Measurements from ENCODE around the gene GREM2.
A peak's percentile ranks its signal among the peaks of the same experiment; 100 is the strongest.

GREM2 gene

DNA sequence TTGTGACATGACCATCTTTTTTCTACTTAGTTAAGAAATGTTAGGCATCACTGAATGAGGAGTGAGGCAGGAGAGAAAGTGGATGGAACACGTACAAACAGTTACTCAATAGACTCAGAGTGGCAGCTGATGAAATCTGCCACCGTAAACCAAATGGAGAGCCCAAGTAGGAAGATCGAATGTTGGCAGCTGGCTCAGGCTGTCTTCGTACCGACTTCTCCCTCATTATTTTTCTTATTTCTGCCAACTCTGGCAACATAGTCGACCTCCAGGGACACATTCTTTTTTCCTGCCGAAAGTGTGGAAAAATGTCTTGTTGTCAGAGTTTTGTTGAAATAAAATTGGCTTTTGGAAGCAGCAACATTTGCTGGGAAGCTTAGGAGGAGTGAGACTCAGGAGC lies 143.3 kb downstream of the GREM2 start:
- H3K36me3 ChIP-seq (ENCODE audit: control insufficient read depth in 1 of 2, insufficient read depth in 2 of 2, low read length in 2 of 2): no peaks in the 10 kb centered on the region
- no peaks in the 10 kb centered on the region for H3K4me1 ChIP-seq (ENCODE audit: control insufficient read depth in 1 of 2, insufficient read depth in 2 of 2, low read length in 2 of 2)
- no peaks in the 10 kb centered on the region for H3K27me3 ChIP-seq (ENCODE audit: low read depth, low read length)
- H3K27ac ChIP-seq (ENCODE audit: low read length): no peak overlapping the region
- no peak overlapping the region for H3K4me3 ChIP-seq (ENCODE audit: low read depth in 1 of 2, low read length in 2 of 2)
- no peaks in the 10 kb centered on the region for H3K9me3 ChIP-seq (ENCODE audit: control insufficient read depth in 1 of 2, low read length in 2 of 2)

DNA sequence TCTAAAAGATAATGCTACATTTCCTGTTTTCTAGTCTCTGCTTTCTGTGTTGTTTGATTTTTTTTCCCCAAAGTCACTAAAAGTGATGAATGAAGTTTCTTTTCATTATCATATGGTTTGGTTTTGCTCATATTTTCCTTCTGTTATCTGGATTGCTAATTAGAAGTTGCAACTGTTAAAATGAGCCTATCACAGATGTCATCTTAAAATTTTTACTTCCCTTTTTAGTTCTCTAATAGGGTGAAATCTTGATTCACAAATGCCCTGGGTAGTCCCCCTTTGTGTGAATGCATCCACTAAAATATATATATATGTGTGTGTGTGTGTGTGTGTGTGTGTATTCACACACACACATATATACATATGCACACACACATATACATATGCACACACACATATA lies 144.1 kb downstream of the GREM2 start:
- no peak overlapping the region for H3K27ac ChIP-seq (ENCODE audit: low read length)
- no peaks in the 10 kb centered on the region for H3K27me3 ChIP-seq (ENCODE audit: low read depth, low read length)
- no peaks in the 10 kb centered on the region for H3K4me1 ChIP-seq (ENCODE audit: control insufficient read depth in 1 of 2, insufficient read depth in 2 of 2, low read length in 2 of 2)
- no peaks in the 10 kb centered on the region for H3K9me3 ChIP-seq (ENCODE audit: control insufficient read depth in 1 of 2, low read length in 2 of 2)
- no peaks in the 10 kb centered on the region for H3K36me3 ChIP-seq (ENCODE audit: control insufficient read depth in 1 of 2, insufficient read depth in 2 of 2, low read length in 2 of 2)
- H3K4me3 ChIP-seq (ENCODE audit: low read depth in 1 of 2, low read length in 2 of 2): no peak overlapping the region

DNA sequence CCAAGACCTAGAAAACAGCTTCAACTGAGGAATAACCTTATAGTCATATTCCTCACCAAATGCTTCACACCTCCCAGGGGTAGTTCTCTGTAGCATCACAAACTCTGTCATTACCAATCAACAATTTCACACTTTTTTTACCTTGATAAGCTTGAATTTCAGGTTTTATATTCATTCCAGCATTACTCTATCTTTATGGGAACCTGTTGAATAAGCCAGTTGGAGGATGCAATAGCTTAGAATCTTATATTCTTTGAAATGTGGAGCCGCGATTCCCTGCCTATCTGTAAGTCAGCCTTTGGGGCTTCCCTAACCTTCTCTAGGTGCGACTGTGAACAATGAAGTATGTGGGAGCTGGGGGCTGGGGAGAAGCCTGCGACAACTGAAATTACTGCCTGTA lies 145.4 kb downstream of the GREM2 start:
- no peaks in the 10 kb centered on the region for H3K27me3 ChIP-seq (ENCODE audit: low read depth, low read length)
- no peak overlapping the region for H3K27ac ChIP-seq (ENCODE audit: low read length)
- H3K4me1 ChIP-seq (ENCODE audit: control insufficient read depth in 1 of 2, insufficient read depth in 2 of 2, low read length in 2 of 2): no peaks in the 10 kb centered on the region

DNA sequence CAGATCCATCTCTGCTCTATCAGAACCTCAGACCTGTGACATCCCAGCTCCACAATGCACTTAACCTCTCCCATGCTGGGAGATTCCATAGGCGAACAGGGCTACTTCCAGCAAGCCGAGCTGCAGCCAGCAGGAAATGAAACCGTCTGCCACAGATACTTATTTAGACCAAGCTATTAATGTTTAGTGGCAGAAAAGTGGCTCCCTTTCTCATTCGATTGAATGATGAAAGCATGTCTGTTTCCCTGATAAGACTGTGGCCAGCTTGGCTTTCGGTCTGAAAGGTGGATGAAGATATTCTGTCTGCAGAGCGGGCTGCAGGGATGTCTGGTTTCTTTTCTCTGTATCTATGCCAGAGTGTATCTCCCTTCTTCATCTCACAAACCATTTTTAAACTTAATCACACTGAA lies 146.4 kb downstream of the GREM2 start:
- Histone ChIP-seq H3K36me3 (ENCODE audit: control insufficient read depth in 1 of 2, insufficient read depth in 2 of 2, low read length in 2 of 2) (no peaks in the 10 kb centered on the region), H3K9me3 (ENCODE audit: control insufficient read depth in 1 of 2, low read length in 2 of 2) (no peaks in the 10 kb centered on the region), H3K27ac (ENCODE audit: low read length) (no peak overlapping the region), H3K4me1 (ENCODE audit: control insufficient read depth in 1 of 2, insufficient read depth in 2 of 2, low read length in 2 of 2) (no peaks in the 10 kb centered on the region), H3K27me3 (ENCODE audit: low read depth, low read length) (no peaks in the 10 kb centered on the region), H3K4me3 (ENCODE audit: low read depth in 1 of 2, low read length in 2 of 2) (peak overlapping the region; percentile 27 to 42)

More for the DNA sequence above, 145.4 kb downstream of the GREM2 start:
- no peaks in the 10 kb centered on the region for H3K9me3 ChIP-seq (ENCODE audit: control insufficient read depth in 1 of 2, low read length in 2 of 2)
- H3K4me3 ChIP-seq (ENCODE audit: low read depth in 1 of 2, low read length in 2 of 2): no peak overlapping the region
- no peaks in the 10 kb centered on the region for H3K36me3 ChIP-seq (ENCODE audit: control insufficient read depth in 1 of 2, insufficient read depth in 2 of 2, low read length in 2 of 2)

DNA sequence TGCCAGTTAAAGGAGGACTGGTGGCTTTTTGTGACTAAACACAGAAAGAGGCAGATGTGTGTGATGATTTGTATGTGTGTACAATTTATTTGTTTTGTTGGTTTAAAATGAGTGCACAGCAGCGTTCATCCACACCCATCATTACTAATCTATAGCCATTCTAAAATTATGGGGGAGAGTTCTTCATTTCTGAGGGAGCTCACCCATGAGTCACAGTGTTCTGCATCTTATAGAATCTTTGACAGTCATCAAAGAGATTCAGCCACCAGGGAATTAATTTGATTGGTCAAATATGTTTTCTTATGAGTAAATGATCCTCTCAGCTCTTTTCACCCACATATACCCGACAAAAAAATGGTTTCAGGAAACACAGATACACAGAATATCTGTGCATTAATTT lies 147.9 kb downstream of the GREM2 start:
- no peak overlapping the region for H3K27ac ChIP-seq (ENCODE audit: low read length)
- H3K9me3 ChIP-seq (ENCODE audit: control insufficient read depth in 1 of 2, low read length in 2 of 2): no peaks in the 10 kb centered on the region
- no peaks in the 10 kb centered on the region for H3K36me3 ChIP-seq (ENCODE audit: control insufficient read depth in 1 of 2, insufficient read depth in 2 of 2, low read length in 2 of 2)
- no peaks in the 10 kb centered on the region for H3K27me3 ChIP-seq (ENCODE audit: low read depth, low read length)
- no peaks in the 10 kb centered on the region for H3K4me1 ChIP-seq (ENCODE audit: control insufficient read depth in 1 of 2, insufficient read depth in 2 of 2, low read length in 2 of 2)
- no peak overlapping the region for H3K4me3 ChIP-seq (ENCODE audit: low read depth in 1 of 2, low read length in 2 of 2)

DNA sequence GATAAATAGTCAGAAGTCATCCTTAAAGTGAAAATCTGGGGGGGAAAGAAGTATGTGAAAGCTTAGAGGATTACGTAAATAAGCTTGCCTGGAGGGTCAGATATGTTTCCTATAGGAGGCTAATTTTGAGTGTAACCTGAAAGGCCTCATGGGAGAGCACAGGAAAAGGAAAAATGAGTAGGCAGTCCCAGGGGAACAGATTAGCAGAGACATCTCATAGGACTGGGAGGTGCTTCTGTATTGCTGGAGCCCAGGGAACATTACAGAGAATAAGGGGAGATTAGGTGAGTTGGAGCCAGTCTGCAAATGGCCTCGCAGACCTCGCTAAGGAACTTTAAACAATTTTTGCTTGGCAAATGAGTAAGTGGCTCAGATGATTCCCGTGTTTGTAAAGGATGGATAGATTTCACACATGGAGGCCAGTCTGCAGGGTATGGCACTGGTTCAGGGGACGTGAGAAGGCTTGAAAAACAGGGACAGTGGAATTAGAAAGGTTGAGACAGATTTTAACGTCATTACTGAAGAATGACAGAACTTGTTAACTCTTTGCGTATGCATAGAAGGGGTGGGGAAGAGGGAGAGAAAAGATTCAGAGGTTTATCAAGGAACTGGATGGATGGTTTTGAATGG lies 149.1 kb downstream of the GREM2 start:
- no peaks in the 10 kb centered on the region for H3K4me1 ChIP-seq (ENCODE audit: control insufficient read depth in 1 of 2, insufficient read depth in 2 of 2, low read length in 2 of 2)
- no peaks in the 10 kb centered on the region for H3K9me3 ChIP-seq (ENCODE audit: control insufficient read depth in 1 of 2, low read length in 2 of 2)
- no peaks in the 10 kb centered on the region for H3K27me3 ChIP-seq (ENCODE audit: low read depth, low read length)
- no peak overlapping the region for H3K4me3 ChIP-seq (ENCODE audit: low read depth in 1 of 2, low read length in 2 of 2)
- no peaks in the 10 kb centered on the region for H3K36me3 ChIP-seq (ENCODE audit: control insufficient read depth in 1 of 2, insufficient read depth in 2 of 2, low read length in 2 of 2)
- H3K27ac ChIP-seq (ENCODE audit: low read length): no peak overlapping the region

DNA sequence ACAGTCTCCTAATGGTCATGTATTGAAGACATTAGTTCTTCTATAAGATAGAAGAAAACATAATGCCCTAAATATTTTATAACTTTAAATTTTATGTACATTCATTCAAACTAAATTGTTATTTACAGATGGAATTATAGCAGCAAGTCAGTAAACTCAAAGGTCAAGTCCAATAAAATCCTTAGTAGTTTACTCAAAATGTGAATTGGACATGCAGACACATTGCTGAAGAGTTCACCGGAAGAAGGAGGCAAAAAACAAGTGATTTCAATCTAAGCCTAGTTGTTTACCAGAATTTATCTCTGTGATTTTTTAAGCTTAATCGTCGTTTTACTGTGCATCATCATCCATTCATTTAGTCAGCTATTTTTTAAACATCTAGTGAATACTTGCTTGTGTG lies 149.7 kb downstream of the GREM2 start:
- H3K36me3 ChIP-seq (ENCODE audit: control insufficient read depth in 1 of 2, insufficient read depth in 2 of 2, low read length in 2 of 2): no peaks in the 10 kb centered on the region
- no peaks in the 10 kb centered on the region for H3K9me3 ChIP-seq (ENCODE audit: control insufficient read depth in 1 of 2, low read length in 2 of 2)
- no peaks in the 10 kb centered on the region for H3K4me1 ChIP-seq (ENCODE audit: control insufficient read depth in 1 of 2, insufficient read depth in 2 of 2, low read length in 2 of 2)
- no peak overlapping the region for H3K4me3 ChIP-seq (ENCODE audit: low read depth in 1 of 2, low read length in 2 of 2)
- no peak overlapping the region for H3K27ac ChIP-seq (ENCODE audit: low read length)
- no peaks in the 10 kb centered on the region for H3K27me3 ChIP-seq (ENCODE audit: low read depth, low read length)

DNA sequence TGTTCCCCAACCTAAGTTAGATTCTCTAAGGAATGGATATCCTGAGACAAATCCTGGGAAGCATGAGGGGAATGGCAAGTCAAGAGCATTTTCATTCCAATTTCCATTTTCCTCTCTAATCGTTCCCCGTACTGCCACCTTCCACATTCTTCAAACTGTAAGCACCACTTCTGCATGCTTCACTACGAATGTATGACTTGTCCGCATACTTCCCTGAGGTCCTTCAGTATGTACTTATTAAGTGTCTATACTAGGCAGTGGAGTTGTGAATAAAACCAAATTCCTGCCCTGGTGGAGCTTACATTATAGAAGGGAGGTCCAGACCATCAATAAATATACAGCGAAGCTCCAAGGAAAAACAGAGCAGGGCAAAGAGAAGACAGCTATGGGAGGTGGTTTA lies 154.8 kb downstream of the GREM2 start:
- Histone ChIP-seq H3K4me1 (ENCODE audit: control insufficient read depth in 1 of 2, insufficient read depth in 2 of 2, low read length in 2 of 2) (no peaks in the 10 kb centered on the region), H3K36me3 (ENCODE audit: control insufficient read depth in 1 of 2, insufficient read depth in 2 of 2, low read length in 2 of 2) (no peaks in the 10 kb centered on the region), H3K4me3 (ENCODE audit: low read depth in 1 of 2, low read length in 2 of 2) (no peak overlapping the region), H3K27me3 (ENCODE audit: low read depth, low read length) (no peaks in the 10 kb centered on the region), H3K27ac (ENCODE audit: low read length) (no peak overlapping the region), H3K9me3 (ENCODE audit: control insufficient read depth in 1 of 2, low read length in 2 of 2) (no peaks in the 10 kb centered on the region)

DNA sequence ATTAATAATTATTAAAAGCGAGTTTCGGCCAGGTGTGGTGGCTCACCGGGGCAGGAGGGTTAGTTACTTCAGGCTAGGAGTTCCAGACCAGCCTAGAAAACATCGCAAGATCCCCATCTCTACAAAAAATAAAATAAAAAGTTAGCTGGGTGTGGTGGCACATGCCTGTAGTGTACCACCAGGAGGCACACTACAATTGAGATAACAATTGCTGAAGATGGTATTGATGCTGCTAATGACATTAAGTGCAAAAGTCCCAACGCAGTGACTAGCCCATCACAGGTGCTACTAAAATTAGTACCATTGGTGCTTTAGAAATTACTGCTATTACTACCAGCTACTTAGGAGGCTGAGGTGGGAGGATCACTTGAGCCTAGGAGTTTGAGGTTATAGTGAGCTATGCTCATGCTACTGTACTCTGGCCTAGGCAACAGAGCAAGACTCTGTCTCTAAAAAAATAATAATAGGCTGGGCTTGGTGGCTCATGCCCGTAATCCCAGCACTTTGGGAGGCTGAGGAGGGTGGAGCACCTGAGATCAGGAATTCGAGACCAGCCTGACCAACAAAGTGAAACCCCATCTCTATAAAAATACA lies 156.6 kb downstream of the GREM2 start:
- H3K36me3 ChIP-seq (ENCODE audit: control insufficient read depth in 1 of 2, insufficient read depth in 2 of 2, low read length in 2 of 2): no peaks in the 10 kb centered on the region
- no peak overlapping the region for H3K27ac ChIP-seq (ENCODE audit: low read length)
- no peaks in the 10 kb centered on the region for H3K9me3 ChIP-seq (ENCODE audit: control insufficient read depth in 1 of 2, low read length in 2 of 2)
- H3K4me1 ChIP-seq (ENCODE audit: control insufficient read depth in 1 of 2, insufficient read depth in 2 of 2, low read length in 2 of 2): no peaks in the 10 kb centered on the region
- no peaks in the 10 kb centered on the region for H3K27me3 ChIP-seq (ENCODE audit: low read depth, low read length)
- H3K4me3 ChIP-seq (ENCODE audit: low read depth in 1 of 2, low read length in 2 of 2): no peak overlapping the region

DNA sequence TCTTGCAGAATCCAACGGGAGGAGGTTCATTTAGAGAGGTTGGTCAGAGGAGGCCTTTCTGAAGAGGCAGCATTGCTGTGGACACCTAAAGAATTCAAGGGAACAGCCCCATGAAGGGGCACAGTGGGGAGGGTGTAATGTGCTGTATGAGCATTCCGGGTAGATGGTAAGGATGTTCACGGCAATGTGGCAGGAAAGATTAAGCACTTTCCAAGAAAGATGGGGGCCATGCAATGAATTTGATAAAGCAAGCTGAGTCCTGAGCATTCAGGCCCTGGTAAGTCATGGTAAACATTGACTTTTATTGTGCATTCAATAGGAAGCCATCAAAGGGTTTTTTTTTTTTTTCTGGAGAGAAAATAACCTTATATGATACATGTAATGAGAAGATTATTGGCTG lies 166.6 kb downstream of the GREM2 start:
- no peaks in the 10 kb centered on the region for H3K9me3 ChIP-seq (ENCODE audit: control insufficient read depth in 1 of 2, low read length in 2 of 2)
- H3K36me3 ChIP-seq (ENCODE audit: control insufficient read depth in 1 of 2, insufficient read depth in 2 of 2, low read length in 2 of 2): no peaks in the 10 kb centered on the region
- H3K27ac ChIP-seq (ENCODE audit: low read length): no peak overlapping the region
- no peaks in the 10 kb centered on the region for H3K27me3 ChIP-seq (ENCODE audit: low read depth, low read length)
- H3K4me1 ChIP-seq (ENCODE audit: control insufficient read depth in 1 of 2, insufficient read depth in 2 of 2, low read length in 2 of 2): no peaks in the 10 kb centered on the region
- no peak overlapping the region for H3K4me3 ChIP-seq (ENCODE audit: low read depth in 1 of 2, low read length in 2 of 2)

DNA sequence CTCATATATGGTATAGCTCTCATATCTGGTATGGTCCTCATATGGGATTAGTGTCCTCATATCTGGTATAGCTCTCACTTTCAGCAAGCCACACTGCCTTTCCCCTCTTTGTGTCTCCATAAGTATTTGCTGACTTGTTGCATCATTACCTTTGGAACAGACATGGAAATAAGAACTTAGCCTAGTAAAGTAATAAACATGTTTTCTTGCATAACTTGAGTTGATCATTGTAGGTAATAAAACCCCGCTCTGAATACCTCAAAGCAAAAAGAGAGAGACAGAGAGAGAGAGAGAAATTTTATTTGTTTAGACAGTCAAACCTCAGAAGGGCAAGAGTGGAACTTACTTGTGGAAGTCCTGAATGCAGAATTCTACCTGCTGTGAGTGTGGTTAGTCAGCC lies 170.3 kb downstream of the GREM2 start:
- H3K4me1 ChIP-seq (ENCODE audit: control insufficient read depth in 1 of 2, insufficient read depth in 2 of 2, low read length in 2 of 2): no peaks in the 10 kb centered on the region

More for the DNA sequence above, 170.3 kb downstream of the GREM2 start:
- Histone ChIP-seq H3K27ac (ENCODE audit: low read length) (no peak overlapping the region), H3K36me3 (ENCODE audit: control insufficient read depth in 1 of 2, insufficient read depth in 2 of 2, low read length in 2 of 2) (no peaks in the 10 kb centered on the region), H3K9me3 (ENCODE audit: control insufficient read depth in 1 of 2, low read length in 2 of 2) (no peaks in the 10 kb centered on the region), H3K27me3 (ENCODE audit: low read depth, low read length) (no peaks in the 10 kb centered on the region), H3K4me3 (ENCODE audit: low read depth in 1 of 2, low read length in 2 of 2) (no peak overlapping the region)
